ENCODE data around the gene NAXD. TPM values are rescaled to one million over a fixed set of nuclear protein-coding genes. Genes with fewer than 3 reads are reported as not detected.
A peak's percentile ranks its signal among the peaks of the same experiment; 100 is the strongest.

The NAXD gene
- total and polyA plus RNA-seq, 2 of the 4 experiments (the other 2 are of a cell fraction), result 10.2 to 27.2 TPM

DNA sequence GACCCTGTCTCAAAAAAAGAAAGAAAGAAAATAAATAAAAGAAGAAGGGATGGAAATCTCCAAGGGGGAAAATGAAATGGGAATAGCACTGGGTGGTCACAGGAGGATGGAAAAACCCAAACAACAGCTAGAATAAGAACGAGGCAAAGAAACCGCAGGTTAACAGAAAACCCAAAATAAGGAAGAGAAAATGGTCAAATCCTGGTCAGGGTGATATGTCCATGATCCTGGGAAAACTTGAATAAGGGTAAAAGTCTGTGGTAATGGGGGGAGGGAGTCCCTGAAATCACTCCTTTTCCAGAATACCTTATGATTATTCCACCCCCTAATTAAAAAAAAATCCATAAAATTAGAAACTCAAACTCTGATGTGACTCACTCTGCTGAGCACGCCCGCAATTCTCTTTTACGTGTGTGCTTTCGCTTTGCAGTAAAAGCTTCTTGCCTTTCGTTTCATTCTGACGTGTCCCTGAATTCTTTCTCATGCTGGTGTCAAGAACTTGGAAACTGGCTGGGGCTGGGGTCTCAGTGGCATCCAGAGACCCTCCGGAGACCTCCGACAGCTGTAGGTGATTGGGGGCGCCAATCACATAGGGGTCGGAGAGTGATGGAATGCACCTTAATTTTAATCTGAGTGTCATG, 4.3 kb upstream of the NAXD start:
- ATAC-seq (ENCODE audit: low read depth) (no peak), DNase-seq (peak; percentile 21)
- H2AK5ac ChIP-seq (ENCODE audit: low read depth, low read length), result no peak overlapping the region
- no peak overlapping the region; the same call in 1 of the 2 replicates for H3K4me2 ChIP-seq (ENCODE audit: low read depth, low read length)
- H3K23ac ChIP-seq (ENCODE audit: low read depth, low read length), result no peak overlapping the region
- TF ChIP-seq BHLHE40 (IDR thresholded peaks at IDR 0.05; ENCODE audit: low read depth, low read length) (no peak), NFE2L2 (IDR thresholded peaks at IDR 0.05; ENCODE audit: low read depth, low read length) (no peak), RCOR1 (IDR thresholded peaks at IDR 0.05; ENCODE audit: insufficient replicate concordance, low read length) (no peak), MAFK (IDR thresholded peaks at IDR 0.05; ENCODE audit: low read depth, low read length) (no peak)
- H4K5ac ChIP-seq (ENCODE audit: low read depth, low read length), result no peak overlapping the region
- H3K27ac ChIP-seq (ENCODE audit: insufficient read depth, low read length), result no peak overlapping the region
- H4K91ac ChIP-seq (ENCODE audit: insufficient read depth, low read depth, low read length), result no peak overlapping the region
- H3K36me3 ChIP-seq (ENCODE audit: control insufficient read depth, insufficient read depth, low read length), result no peaks in the 10 kb centered on the region
- BruUV-seq (replicated peaks), result no TSS peak
- H2BK5ac ChIP-seq (ENCODE audit: low read depth, low read length, poor library complexity, severe bottlenecking), result no peak overlapping the region
- H3K18ac ChIP-seq (ENCODE audit: low read depth, low read length), result no peak overlapping the region
- no peaks in the 10 kb centered on the region for H3K9me3 ChIP-seq (ENCODE audit: control insufficient read depth, insufficient read depth, low read length)
- no peak overlapping the region for H3K14ac ChIP-seq (replicated peaks; ENCODE audit: low read depth, low read length)
- in situ Hi-C loops (cut with MboI; ENCODE audit: low sequenced_read_pairs), result no loop called here
- peak overlapping the region; percentile 51 for H2AFZ ChIP-seq (replicated peaks; ENCODE audit: low read length, poor library complexity)
- H2AK9ac ChIP-seq (replicated peaks; ENCODE audit: low read depth, low read length, poor library complexity), result no peak overlapping the region
- H3K4me3 ChIP-seq (ENCODE audit: insufficient read depth, low read depth, low read length), result no peak overlapping the region
- WGBS, 2 experiments (ENCODE audit: extremely low coverage in 2 of 2, insufficient read length in 1 of 2), result 82% methylated on average over 6 of the region's 12 CpGs; no CpG with 5 or more reads in 1 of the 2 experiments
- peaks cover 4% of the 10 kb centered on the region for H3K27me3 ChIP-seq (ENCODE audit: control insufficient read depth, insufficient read depth, low read length)
- H2BK20ac ChIP-seq (ENCODE audit: low read depth, low read length), result no peak overlapping the region
- H3K4ac ChIP-seq (ENCODE audit: low read depth, low read length), result no peak overlapping the region
- CTCF ChIA-PET, result no interaction called here
- peaks cover 0 to 11% of the 10 kb centered on the region in 2 experiments; a peak in 2 of 4 replicates for H3K79me1 ChIP-seq (ENCODE audit: low read depth in 1 of 2, low read length in 2 of 2)
- no peak overlapping the region for H3K9ac ChIP-seq (ENCODE audit: low read depth, low read length)
- H4K8ac ChIP-seq (ENCODE audit: low read depth in 2 of 2, low read length in 2 of 2), result no peak overlapping the region
- H4K20me1 ChIP-seq (ENCODE audit: insufficient read depth, low read length), result no peaks in the 10 kb centered on the region; the same call in 1 of the 2 replicates
- dilution Hi-C loops (cut with HindIII; ENCODE audit: low sequenced_read_pairs, unreplicated experiment), result no loop called here
- H3K9me1 ChIP-seq (ENCODE audit: insufficient read depth, low read length), result 0 out of 2 replicates have a peak, but pooled peaks cover 3% of the 10 kb centered on the region
- H3K56ac ChIP-seq (ENCODE audit: extremely low read depth, insufficient read depth, low read length), result no peak overlapping the region
- peaks cover 4% of the 10 kb centered on the region for H3K4me1 ChIP-seq (ENCODE audit: control insufficient read depth, insufficient read depth, low read length)
- POLR2A ChIA-PET (ENCODE audit: unreplicated experiment), result no interaction called here
- H2BK120ac ChIP-seq (ENCODE audit: low read depth, low read length), result no peak overlapping the region
- intact Hi-C loops (cut with micrococcal nuclease), result no loop called here
- H2BK15ac ChIP-seq (ENCODE audit: low read depth, low read length), result no peak overlapping the region
